IPS-NIHi7 (cell line): ENCODE measurements around the gene CDH23.
A peak's percentile ranks its signal among the peaks of the same experiment; 100 is the strongest.

Experiments used
- DNase-seq: peaks from one replicate; pipeline ENCODE4 v3.0.0; 2012; ENCODE audit warnings: mixed read lengths; ENCODE audit errors: extremely low spot score

CDH23 gene

GRCh38 chr10:71564194-71564820 lies 167.6 kb downstream of the CDH23 start:
- DNase-seq = no peak

- DNase-seq = no peak
Observed at GRCh38 chr10:71565284-71566000, 168.7 kb downstream of the CDH23 start.

GRCh38 chr10:71567006-71567405 lies 170.3 kb downstream of the CDH23 start:
- DNase-seq = no peak

- no peak for DNase-seq
Observed at GRCh38 chr10:71568896-71569492, 172.3 kb downstream of the CDH23 start.

- DNase-seq = peak; percentile 89
Observed at GRCh38 chr10:71569775-71570588, 173.3 kb downstream of the CDH23 start.

GRCh38 chr10:71571460-71572175 lies 174.9 kb downstream of the CDH23 start:
- no peak for DNase-seq

- no peak for DNase-seq
Observed at GRCh38 chr10:71572962-71573361, 176.2 kb downstream of the CDH23 start.

GRCh38 chr10:71573562-71574518 lies 177.1 kb downstream of the CDH23 start:
- DNase-seq = no peak

GRCh38 chr10:71575451-71575850 lies 178.7 kb downstream of the CDH23 start:
- no peak for DNase-seq

- DNase-seq = no peak
Observed at GRCh38 chr10:71575934-71576801, 179.4 kb downstream of the CDH23 start.

GRCh38 chr10:71576842-71577241 lies 180.1 kb downstream of the CDH23 start:
- DNase-seq = no peak

GRCh38 chr10:71577345-71577744 lies 180.6 kb downstream of the CDH23 start:
- DNase-seq = no peak

GRCh38 chr10:71578069-71578468 lies 181.3 kb downstream of the CDH23 start:
- no peak for DNase-seq

- no peak for DNase-seq
Observed at GRCh38 chr10:71579668-71580067, 182.9 kb downstream of the CDH23 start.

GRCh38 chr10:71580415-71580814 lies 183.7 kb downstream of the CDH23 start:
- no peak for DNase-seq

GRCh38 chr10:71580926-71581325 lies 184.2 kb downstream of the CDH23 start:
- DNase-seq = no peak

- no peak for DNase-seq
Observed at GRCh38 chr10:71581376-71581775, 184.7 kb downstream of the CDH23 start.

GRCh38 chr10:71582019-71582418 lies 185.3 kb downstream of the CDH23 start:
- DNase-seq = peak; percentile 62
